Parathyroid adenoma (tissue), 2 donors: ENCODE measurements around the gene ZNF566.

Experiments
- H2AFZ ChIP-seq: fragments of 300-600 bp; sonication (generic); one replicate; pipeline ENCODE4 v1.7.0; 2017; ENCODE audit warnings: antibody characterized with exemption, mild to moderate bottlenecking
- H3K27ac ChIP-seq: fragments of 300-600 bp; sonication (generic); one replicate; pipeline ENCODE4 v1.7.0; 2017
- H3K27me3 ChIP-seq: fragments of 300-600 bp; sonication (generic); one replicate; pipeline ENCODE4 v1.7.0; 2017; ENCODE audit warnings: low read length; ENCODE audit not compliant: control insufficient read depth, insufficient read depth
- H3K36me3 ChIP-seq: fragments of 300-600 bp; sonication (generic); one replicate; pipeline ENCODE4 v1.7.0; 2017; ENCODE audit warnings: low read length; ENCODE audit not compliant: control insufficient read depth, insufficient read depth
- H3K4me1 ChIP-seq: fragments of 300-600 bp; sonication (generic); one replicate; pipeline ENCODE4 v1.7.0; 2017; ENCODE audit warnings: control low read depth
- H3K4me2 ChIP-seq: fragments of 300-600 bp; sonication (generic); one replicate; pipeline ENCODE4 v1.7.0; 2017; ENCODE audit warnings: low read length
- H3K4me3 ChIP-seq: fragments of 300-600 bp; sonication (generic); one replicate; pipeline ENCODE4 v1.7.0; 2017; ENCODE audit warnings: low read depth, low read length
- H3K79me2 ChIP-seq: fragments of 300-600 bp; sonication (generic); one replicate; pipeline ENCODE4 v1.7.0; 2017; ENCODE audit warnings: control low read depth
- H3K9ac ChIP-seq: fragments of 300-600 bp; sonication (generic); one replicate; pipeline ENCODE4 v1.7.0; 2017; ENCODE audit warnings: mild to moderate bottlenecking
- H3K9me3 ChIP-seq: fragments of 300-600 bp; sonication (generic); one replicate; pipeline ENCODE4 v1.7.0; 2017; ENCODE audit warnings: low read length; ENCODE audit not compliant: control insufficient read depth
- TF ChIP-seq, protein P1 (sequence below): fragments of 300-600 bp; sonication (generic); IDR thresholded peaks from one replicate; pipeline ENCODE4 v1.7.0; 2017; ENCODE audit warnings: antibody characterized with exemption, mild to moderate bottlenecking
- donor health status: primary hyperparathyroidism.

The ZNF566 gene

DNA sequence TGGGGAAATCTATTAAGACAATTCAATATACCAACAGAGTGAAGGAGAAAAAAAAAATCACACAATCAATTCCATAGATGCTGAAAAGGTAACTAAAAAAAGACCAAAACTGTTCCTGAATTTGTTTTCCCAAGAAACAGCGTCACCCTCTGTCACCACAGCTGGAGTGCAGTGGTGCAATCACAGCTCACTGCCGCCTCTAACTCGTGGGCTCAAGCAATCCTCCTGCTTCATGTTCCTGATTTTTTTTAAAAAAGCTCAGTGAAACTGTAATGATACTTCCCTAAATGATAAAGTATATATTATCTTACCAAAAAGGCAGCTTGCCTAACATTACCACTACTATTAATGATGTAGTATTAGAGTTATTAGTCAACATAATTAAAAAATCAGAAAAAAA is 90.8 kb downstream of the ZNF566 start:
- no peak overlapping the region for H3K4me2 ChIP-seq
- H3K4me3 ChIP-seq = no peak overlapping the region
- no peaks in the 10 kb centered on the region for H3K4me1 ChIP-seq
- H2AFZ ChIP-seq = no peak overlapping the region
- TF ChIP-seq, protein P1, sequence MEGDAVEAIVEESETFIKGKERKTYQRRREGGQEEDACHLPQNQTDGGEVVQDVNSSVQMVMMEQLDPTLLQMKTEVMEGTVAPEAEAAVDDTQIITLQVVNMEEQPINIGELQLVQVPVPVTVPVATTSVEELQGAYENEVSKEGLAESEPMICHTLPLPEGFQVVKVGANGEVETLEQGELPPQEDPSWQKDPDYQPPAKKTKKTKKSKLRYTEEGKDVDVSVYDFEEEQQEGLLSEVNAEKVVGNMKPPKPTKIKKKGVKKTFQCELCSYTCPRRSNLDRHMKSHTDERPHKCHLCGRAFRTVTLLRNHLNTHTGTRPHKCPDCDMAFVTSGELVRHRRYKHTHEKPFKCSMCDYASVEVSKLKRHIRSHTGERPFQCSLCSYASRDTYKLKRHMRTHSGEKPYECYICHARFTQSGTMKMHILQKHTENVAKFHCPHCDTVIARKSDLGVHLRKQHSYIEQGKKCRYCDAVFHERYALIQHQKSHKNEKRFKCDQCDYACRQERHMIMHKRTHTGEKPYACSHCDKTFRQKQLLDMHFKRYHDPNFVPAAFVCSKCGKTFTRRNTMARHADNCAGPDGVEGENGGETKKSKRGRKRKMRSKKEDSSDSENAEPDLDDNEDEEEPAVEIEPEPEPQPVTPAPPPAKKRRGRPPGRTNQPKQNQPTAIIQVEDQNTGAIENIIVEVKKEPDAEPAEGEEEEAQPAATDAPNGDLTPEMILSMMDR = no peak
- H3K36me3 ChIP-seq = peaks cover 7% of the 10 kb centered on the region
- H3K79me2 ChIP-seq = no peaks in the 10 kb centered on the region
- no peak overlapping the region for H3K9ac ChIP-seq
- no peak overlapping the region for H3K27ac ChIP-seq
- no peaks in the 10 kb centered on the region for H3K27me3 ChIP-seq
- no peaks in the 10 kb centered on the region for H3K9me3 ChIP-seq
